Measurements from ENCODE around the gene GAS7. TPM values are rescaled to one million over a fixed set of nuclear protein-coding genes. Genes with fewer than 3 reads are reported as not detected.

Gene GAS7
- total RNA-seq, 2 donors from 2014 or later, result 115 to 119 TPM

DNA sequence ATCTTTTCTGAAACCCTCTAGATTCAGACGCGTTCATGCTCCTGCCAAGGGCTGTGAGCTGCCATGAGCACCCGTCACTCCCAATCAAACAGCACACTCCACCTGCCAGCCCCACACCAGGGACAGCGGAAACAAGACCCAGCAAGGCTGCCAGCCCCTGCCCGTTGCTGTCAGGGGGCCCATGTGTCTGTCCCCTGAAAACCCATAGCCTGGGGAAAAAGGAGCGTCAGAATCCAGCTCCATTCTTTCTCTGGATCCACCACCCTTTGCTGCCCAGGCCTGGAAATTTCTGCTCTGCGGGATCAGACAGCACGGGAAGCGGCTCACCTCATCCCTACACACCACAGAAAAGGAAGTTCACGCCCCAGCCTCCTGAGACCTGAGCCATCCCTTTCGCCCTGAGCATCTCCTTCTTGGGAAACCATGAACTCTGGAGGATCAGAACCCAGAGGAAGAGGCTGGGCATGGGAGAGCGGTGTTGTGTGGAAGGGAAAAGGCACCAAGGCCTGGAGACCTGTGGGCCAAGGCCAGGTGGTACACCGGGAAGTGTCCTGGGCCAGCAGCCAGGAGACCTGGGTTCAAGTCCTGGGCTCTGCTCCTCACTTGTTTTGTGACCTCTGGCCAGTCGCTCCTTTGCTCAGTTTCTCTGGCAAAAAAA lies 241.8 kb downstream of the GAS7 start:
- no peak for ATAC-seq
- intact Hi-C loops (cut with DNase I), result no loop called here
- DNase-seq, result no peak

GRCh38 chr17:9953492-9953891 lies 244.9 kb downstream of the GAS7 start:
- intact Hi-C loops (cut with DNase I), result no loop called here

GRCh38 chr17:9951803-9952202 lies 246.6 kb downstream of the GAS7 start:
- intact Hi-C loops (cut with DNase I), result no loop called here
- DNase-seq (peak; percentile 45), ATAC-seq (no peak)

More at GRCh38 chr17:9953492-9953891, 244.9 kb downstream of the GAS7 start:
- no peak for DNase-seq
- no peak for ATAC-seq

DNA sequence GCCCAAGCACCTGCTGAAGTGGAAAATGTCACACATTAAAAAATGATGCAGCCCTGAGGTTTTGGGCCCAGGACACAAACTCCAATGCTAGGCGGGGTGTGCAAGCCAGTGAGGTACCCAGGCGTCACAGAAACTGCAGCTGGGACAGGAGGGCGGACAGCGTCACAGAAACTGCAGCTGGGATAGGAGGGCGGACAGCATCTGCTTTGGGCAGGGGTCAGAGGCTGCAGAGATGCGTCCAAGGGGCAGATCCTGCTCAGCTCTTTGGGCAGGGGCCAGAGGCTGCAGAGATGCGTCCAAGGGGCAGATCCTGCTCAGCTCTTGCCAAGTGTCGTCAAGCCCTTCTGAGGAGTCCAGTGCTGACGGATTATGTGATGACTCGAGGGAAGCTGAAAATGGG lies 249.5 kb downstream of the GAS7 start:
- intact Hi-C loops (cut with DNase I), result loop anchor here in 1 of 2 donors (10.0 kb wide), 1 partner anchor 56 kb away; no protein-coding TSS in a partner anchor
- ATAC-seq (peak; percentile 22 to 47), DNase-seq (no peak)

DNA sequence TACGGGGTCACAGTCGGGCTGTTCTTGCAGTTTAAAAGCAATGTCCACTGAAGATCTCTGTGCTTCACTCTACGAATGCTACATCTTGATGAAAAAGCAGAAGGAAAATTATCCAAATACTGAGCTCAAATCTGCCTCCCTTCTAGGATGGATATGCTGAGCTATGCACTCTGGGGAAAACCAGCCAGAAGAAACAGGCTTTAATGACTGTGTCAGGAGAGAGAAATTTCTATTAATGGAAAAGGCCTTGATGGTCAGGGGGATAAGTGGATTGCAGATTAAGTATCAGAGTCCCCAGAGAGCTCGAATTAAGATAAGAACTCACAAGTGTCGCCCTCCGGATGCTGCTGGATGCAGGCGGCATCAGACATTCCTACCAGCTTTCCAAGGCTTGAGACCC lies 253.7 kb downstream of the GAS7 start:
- DNase-seq (no peak), ATAC-seq (no peak)
- intact Hi-C loops (cut with DNase I), result loop anchor here in 1 of 2 donors (10.0 kb wide), 1 partner anchor 60 kb away; no protein-coding TSS in a partner anchor

DNA sequence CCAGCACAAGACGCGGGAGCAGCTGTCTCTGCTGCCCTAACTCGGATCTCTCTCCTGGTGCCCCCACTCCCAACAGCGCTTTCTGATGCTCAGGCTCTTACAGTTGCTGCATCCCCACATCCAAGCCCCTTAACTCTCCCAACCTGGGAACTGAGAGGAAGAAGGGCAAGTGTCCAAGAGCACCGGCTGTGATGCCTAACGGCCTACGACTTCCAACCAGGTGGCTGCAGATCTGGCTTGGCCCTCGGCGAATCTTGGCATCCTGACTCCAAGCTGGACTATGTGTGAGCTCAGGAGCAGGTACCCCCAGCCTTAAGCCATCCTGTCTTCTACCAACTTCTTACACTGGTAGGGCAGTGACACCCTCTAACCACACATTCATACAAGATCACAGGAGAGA lies 255.1 kb downstream of the GAS7 start:
- DNase-seq (no peak), ATAC-seq (no peak)
- intact Hi-C loops (cut with DNase I), result loop anchor here in 1 of 2 donors (10.0 kb wide), 1 partner anchor 61 kb away; no protein-coding TSS in a partner anchor

- intact Hi-C loops (cut with DNase I), result loop anchor here in 1 of 2 donors (10.0 kb wide), 1 partner anchor 62 kb away; no protein-coding TSS in a partner anchor
- ATAC-seq (no peak), DNase-seq (no peak)
Measured at GRCh38 chr17:9942885-9943284, 255.5 kb downstream of the GAS7 start.

DNA sequence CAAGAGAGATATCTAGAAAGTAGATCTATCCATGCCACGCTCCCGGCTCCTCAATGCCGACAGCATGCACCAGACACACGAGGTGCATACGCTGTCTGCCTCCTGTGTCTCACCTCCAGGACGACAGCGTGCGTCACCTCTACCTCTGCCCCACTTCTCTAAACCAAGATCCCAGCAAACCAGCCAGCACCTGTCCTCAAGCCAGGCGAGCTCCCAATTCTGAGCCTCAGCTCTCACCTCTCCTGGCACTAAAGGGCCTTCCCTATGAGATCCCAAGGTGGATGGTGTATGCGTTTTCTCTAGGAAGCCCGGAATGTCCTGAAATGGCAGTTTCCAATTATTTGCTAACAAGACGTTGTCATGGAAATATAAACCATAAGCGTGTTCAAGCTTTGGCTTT lies 257.1 kb downstream of the GAS7 start:
- DNase-seq, result no peak
- intact Hi-C loops (cut with DNase I), result loop anchor here in 1 of 2 donors (10.0 kb wide), 1 partner anchor 63 kb away; no protein-coding TSS in a partner anchor
- ATAC-seq, result no peak

DNA sequence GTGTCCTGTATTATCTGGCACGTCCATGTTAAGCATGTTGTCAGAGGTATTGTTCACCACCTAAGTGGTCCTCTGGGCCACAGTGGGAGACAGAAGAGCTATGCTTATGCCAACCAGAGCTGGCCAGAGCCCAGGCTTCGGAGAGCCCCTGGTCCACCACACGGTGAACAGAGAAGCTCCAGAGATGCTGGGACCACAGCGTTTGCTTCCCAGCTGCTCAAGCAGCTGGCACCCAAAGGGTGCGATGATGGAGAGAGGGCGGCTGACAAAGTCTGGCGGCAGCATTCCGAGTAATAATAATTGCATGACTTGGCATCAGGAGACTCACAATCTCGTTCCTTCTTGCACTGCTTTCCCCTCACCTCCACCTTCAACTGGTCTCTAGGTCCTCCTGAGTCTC lies 257.6 kb downstream of the GAS7 start:
- intact Hi-C loops (cut with DNase I), result loop anchor here in 1 of 2 donors (10.0 kb wide), 1 partner anchor 64 kb away; no protein-coding TSS in a partner anchor
- DNase-seq (no peak), ATAC-seq (no peak)

GRCh38 chr17:9938764-9939163 lies 259.6 kb downstream of the GAS7 start:
- DNase-seq, result no peak
- intact Hi-C loops (cut with DNase I), result no loop called here
- ATAC-seq, result no peak

DNA sequence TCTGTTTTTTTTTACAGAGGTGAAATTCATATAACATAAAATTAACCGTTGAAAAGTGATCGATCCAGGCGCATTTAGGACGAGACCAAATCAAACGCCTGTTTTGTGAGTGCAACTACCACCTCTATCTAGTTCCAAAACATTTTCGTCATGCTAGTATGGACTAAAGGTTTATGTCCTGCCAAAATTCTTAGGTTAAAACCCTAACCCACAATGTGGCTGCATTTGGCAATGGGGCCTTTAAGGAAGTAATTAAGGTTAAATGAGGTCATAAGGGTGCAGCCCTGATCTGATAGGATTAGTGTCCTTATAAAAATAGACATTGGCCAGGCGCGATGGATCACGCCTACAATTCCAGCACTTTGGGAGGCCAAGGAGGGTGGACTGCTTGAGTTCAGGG lies 260.5 kb downstream of the GAS7 start:
- intact Hi-C loops (cut with DNase I), result no loop called here
- no peak for DNase-seq

GRCh38 chr17:9937241-9937761 lies 261.1 kb downstream of the GAS7 start:
- intact Hi-C loops (cut with DNase I), result no loop called here
- ATAC-seq, result peak; percentile 77 to 89
- DNase-seq, result peak; percentile 67

More for the DNA sequence above, 260.5 kb downstream of the GAS7 start:
- no peak for ATAC-seq

GRCh38 chr17:9936095-9936494 lies 262.3 kb downstream of the GAS7 start:
- DNase-seq, result no peak
- intact Hi-C loops (cut with DNase I), result no loop called here
- ATAC-seq, result no peak

GRCh38 chr17:9935408-9935807 lies 263.0 kb downstream of the GAS7 start:
- intact Hi-C loops (cut with DNase I), result no loop called here
- DNase-seq (peak; percentile 64), ATAC-seq (peak; percentile 34 to 79)

GRCh38 chr17:9934331-9934730 lies 264.1 kb downstream of the GAS7 start:
- ATAC-seq (no peak), DNase-seq (no peak)
- intact Hi-C loops (cut with DNase I), result no loop called here

- ATAC-seq (no peak), DNase-seq (no peak)
Measured at GRCh38 chr17:9932491-9932890, 265.9 kb downstream of the GAS7 start.

DNA sequence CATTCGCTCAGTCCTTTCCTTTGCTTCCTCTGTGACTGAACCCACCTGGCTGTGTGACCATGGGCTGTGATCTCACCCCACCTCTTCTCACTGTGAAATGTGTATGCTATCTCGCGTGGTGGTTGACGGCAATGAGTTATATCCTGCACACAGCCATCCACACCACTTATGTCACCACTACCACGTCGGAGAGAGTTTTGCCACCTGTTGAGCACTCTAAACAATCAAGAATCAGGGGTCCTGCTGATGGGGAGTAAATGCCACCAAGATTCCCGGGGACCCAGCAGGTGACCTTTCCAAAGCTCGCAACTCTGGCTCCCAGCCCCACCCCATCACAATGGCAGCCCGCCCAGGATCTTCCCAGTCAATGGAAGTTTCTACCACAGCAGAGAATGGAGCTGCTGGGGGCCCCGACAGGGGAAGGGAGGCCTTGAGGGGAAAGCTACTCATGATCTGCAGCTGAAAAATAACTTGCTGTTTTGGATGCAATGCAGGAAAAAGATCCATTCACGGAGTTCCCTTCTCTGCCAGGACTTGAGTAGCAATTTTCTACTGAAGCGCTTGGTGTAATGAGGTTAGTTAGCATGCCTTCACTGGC lies 267.2 kb downstream of the GAS7 start:
- ATAC-seq, result no peak

More at GRCh38 chr17:9932491-9932890, 265.9 kb downstream of the GAS7 start:
- intact Hi-C loops (cut with DNase I), result no loop called here

DNA sequence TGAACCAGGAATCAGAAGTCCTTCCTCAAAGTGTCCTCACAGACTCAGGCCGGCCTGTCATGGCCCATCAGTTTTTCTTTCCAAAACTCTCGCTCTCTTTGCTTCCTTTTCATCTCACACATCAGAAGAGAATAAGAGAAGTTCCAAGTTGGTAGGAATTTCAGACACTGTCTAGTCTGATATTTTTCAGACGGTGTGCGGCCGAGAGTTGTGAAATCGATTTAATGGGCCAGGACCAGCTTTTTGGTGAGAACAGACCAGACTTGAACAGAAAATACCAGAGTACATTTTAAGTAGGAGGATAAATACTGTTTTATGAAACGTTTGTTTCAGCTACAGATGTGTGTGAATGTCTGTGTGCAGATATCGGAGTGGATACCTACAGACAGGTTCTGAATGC lies 268.5 kb downstream of the GAS7 start:
- no peak for DNase-seq
- ATAC-seq, result peak in 1 of 2 donors; percentile 27
- intact Hi-C loops (cut with DNase I), result loop anchor here (5.0 to 10.0 kb wide), 3 partner anchors 195 to 685 kb away; no protein-coding TSS in a partner anchor

More for the DNA sequence above, 267.2 kb downstream of the GAS7 start:
- intact Hi-C loops (cut with DNase I), result no loop called here
- no peak for DNase-seq

- intact Hi-C loops (cut with DNase I), result loop anchor here (5.0 to 10.0 kb wide), 3 partner anchors 194 to 686 kb away; no protein-coding TSS in a partner anchor
- ATAC-seq (peak in 1 of 2 donors; percentile 56), DNase-seq (no peak)
Measured at GRCh38 chr17:9928601-9929333, 269.6 kb downstream of the GAS7 start.

Data from left cardiac atrium (tissue), 4 donors.